HG03025 (cell line): ENCODE results near the gene MYT1.
"Not testable (repeated sequence)": the region's sequence is repeated elsewhere in the genome, so short reads cannot be mapped to it uniquely, and the experiment has no call there.

Experiments used
- ATAC-seq: cut with Tn5 transposase; IDR thresholded peaks from one replicate; pipeline ENCODE4 v1.9.1; 2021; ENCODE audit warnings: mild to moderate bottlenecking, moderate library complexity; ENCODE audit not compliant: unreplicated experiment, low FRiP score

The MYT1 gene

GRCh38 chr20:64228086-64228653 lies 63.9 kb downstream of the MYT1 start:
- ATAC-seq: no peak

- ATAC-seq: no peak
These were observed 64.7 kb downstream of the MYT1 start for GRCh38 chr20:64228751-64229506.

GRCh38 chr20:64229507-64230061 lies 65.3 kb downstream of the MYT1 start:
- ATAC-seq: no peak

GRCh38 chr20:64230461-64231145 lies 66.4 kb downstream of the MYT1 start:
- ATAC-seq: no peak

GRCh38 chr20:64231621-64232550 lies 67.6 kb downstream of the MYT1 start:
- ATAC-seq: no peak

GRCh38 chr20:64232794-64233193 lies 68.5 kb downstream of the MYT1 start:
- ATAC-seq: no peak

GRCh38 chr20:64233725-64234124 lies 69.5 kb downstream of the MYT1 start:
- no peak for ATAC-seq

- no peak for ATAC-seq
These were observed 70.1 kb downstream of the MYT1 start for GRCh38 chr20:64234291-64234791.

- ATAC-seq: not testable (repeated sequence)
These were observed 70.8 kb downstream of the MYT1 start for GRCh38 chr20:64234921-64235565.

GRCh38 chr20:64236137-64237088 lies 72.2 kb downstream of the MYT1 start:
- no peak for ATAC-seq

- ATAC-seq: no peak
These were observed 73.1 kb downstream of the MYT1 start for GRCh38 chr20:64237316-64237715.

GRCh38 chr20:64238115-64238825 lies 74.0 kb downstream of the MYT1 start:
- no peak for ATAC-seq

- ATAC-seq: no peak
These were observed 74.7 kb downstream of the MYT1 start for GRCh38 chr20:64238851-64239387.

- no peak for ATAC-seq
These were observed 75.4 kb downstream of the MYT1 start for GRCh38 chr20:64239449-64240242.

- ATAC-seq: no peak
These were observed 76.2 kb downstream of the MYT1 start for GRCh38 chr20:64240243-64241015.

GRCh38 chr20:64241061-64241460 lies 76.8 kb downstream of the MYT1 start:
- ATAC-seq: no peak
